Measurements from ENCODE around the gene GMDS.
A peak's percentile ranks its signal among the peaks of the same experiment; 100 is the strongest.

GMDS gene

DNA sequence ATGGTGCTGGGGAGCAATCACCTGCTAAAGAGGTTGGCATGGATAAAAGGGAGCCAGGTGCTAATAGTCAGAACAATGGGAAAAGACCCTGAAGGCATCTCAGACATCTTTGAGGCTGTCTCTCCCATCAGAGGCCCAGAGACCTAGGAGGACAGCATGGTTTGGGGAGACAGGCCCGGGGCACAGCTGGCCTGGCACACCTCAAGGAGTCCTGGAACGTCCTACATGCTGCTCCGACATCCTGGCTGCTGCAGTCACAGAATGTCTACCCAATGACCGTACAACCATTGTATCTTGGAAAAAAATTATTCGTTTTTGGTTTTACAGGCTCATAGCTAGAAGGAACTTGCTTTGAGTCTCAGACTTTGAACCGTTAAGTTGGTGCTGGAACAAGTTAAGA lies 4.4 kb downstream of the GMDS start:
- Histone ChIP-seq H3K18ac (ENCODE audit: low read length) (no peak overlapping the region), H2BK5ac (ENCODE audit: low read depth, low read length, poor library complexity) (no peak overlapping the region), H2BK120ac (ENCODE audit: insufficient read depth, low read length, poor library complexity) (no peak overlapping the region), H3K4ac (ENCODE audit: low read depth, low read length) (no peak overlapping the region), H3K14ac (ENCODE audit: low read length) (no peak overlapping the region), H3K79me1 (ENCODE audit: low read length) (peaks cover 5% of the 10 kb centered on the region), H3K27ac (ENCODE audit: low read depth, low read length) (no peak overlapping the region), H3K4me3 (ENCODE audit: low read depth, low read length) (no peak overlapping the region), H3K4me2 (ENCODE audit: low read length) (no peak overlapping the region), H3K23ac (ENCODE audit: low read length) (no peak overlapping the region), H2AK5ac (ENCODE audit: low read length) (no peak overlapping the region), H2AFZ (ENCODE audit: insufficient read depth, low read length, poor library complexity) (no peak overlapping the region), H3K79me2 (ENCODE audit: control insufficient read depth, insufficient read depth, low read length, poor library complexity) (peaks cover 6% of the 10 kb centered on the region), H2BK12ac (ENCODE audit: low read length) (no peak overlapping the region), H3K9me3 (ENCODE audit: insufficient read depth, low read depth, low read length) (no peaks in the 10 kb centered on the region), H3K4me1 (ENCODE audit: control insufficient read depth in 1 of 2, insufficient read depth in 2 of 2, low read length in 2 of 2) (peaks cover 1 to 2% of the 10 kb centered on the region in 2 experiments), H4K12ac (ENCODE audit: low read depth, low read length) (no peak overlapping the region), H3K27me3 (ENCODE audit: insufficient read depth, low read length) (no peaks in the 10 kb centered on the region), H4K8ac (ENCODE audit: low read depth, low read length) (no peak overlapping the region), H3K36me3 (ENCODE audit: control insufficient read depth in 1 of 2, insufficient read depth in 2 of 2, low read length in 2 of 2) (no peaks in the 10 kb centered on the region), H4K91ac (ENCODE audit: low read depth, low read length) (no peak overlapping the region), H3K9ac (ENCODE audit: low read length) (no peak overlapping the region)
- no peak for DNase-seq
- WGBS (ENCODE audit: extremely low coverage, insufficient coverage, insufficient read length) = no CpG with 5 or more reads among the region's 6 CpGs

DNA sequence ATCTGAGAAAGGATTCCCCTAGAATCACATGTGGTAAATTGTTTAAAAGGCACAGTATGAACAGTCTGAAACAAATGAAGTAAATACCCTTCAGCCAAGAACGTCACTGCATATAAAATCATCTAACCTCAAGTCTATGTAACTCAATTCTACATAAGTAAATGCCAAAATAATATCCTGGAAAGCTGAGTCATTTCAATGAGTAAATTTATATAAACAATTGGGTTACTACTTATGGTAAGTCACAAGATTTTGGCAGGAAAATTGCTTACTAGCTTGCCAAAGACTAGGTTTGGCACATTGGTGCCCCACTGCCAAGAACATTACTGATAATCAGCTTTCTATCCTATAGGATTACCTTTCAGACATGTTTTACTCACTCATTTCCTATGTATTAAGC lies 8.4 kb downstream of the GMDS start:
- Histone ChIP-seq H2BK12ac (ENCODE audit: low read length) (no peak overlapping the region), H3K27me3 (ENCODE audit: insufficient read depth, low read length) (no peaks in the 10 kb centered on the region), H3K36me3 (ENCODE audit: control insufficient read depth in 1 of 2, insufficient read depth in 2 of 2, low read length in 2 of 2) (no peaks in the 10 kb centered on the region), H3K4ac (ENCODE audit: low read depth, low read length) (no peak overlapping the region), H3K18ac (ENCODE audit: low read length) (no peak overlapping the region), H4K12ac (ENCODE audit: low read depth, low read length) (no peak overlapping the region), H3K27ac (ENCODE audit: low read depth, low read length) (no peak overlapping the region), H2BK120ac (ENCODE audit: insufficient read depth, low read length, poor library complexity) (no peak overlapping the region), H3K4me1 (ENCODE audit: control insufficient read depth in 1 of 2, insufficient read depth in 2 of 2, low read length in 2 of 2) (no peaks in the 10 kb centered on the region), H3K79me1 (ENCODE audit: low read length) (no peaks in the 10 kb centered on the region), H2BK5ac (ENCODE audit: low read depth, low read length, poor library complexity) (no peak overlapping the region), H3K79me2 (ENCODE audit: control insufficient read depth, insufficient read depth, low read length, poor library complexity) (no peaks in the 10 kb centered on the region), H3K9me3 (ENCODE audit: insufficient read depth, low read depth, low read length) (no peaks in the 10 kb centered on the region), H2AK5ac (ENCODE audit: low read length) (no peak overlapping the region), H3K14ac (ENCODE audit: low read length) (no peak overlapping the region), H3K9ac (ENCODE audit: low read length) (no peak overlapping the region), H3K4me3 (ENCODE audit: low read depth, low read length) (no peak overlapping the region), H4K8ac (ENCODE audit: low read depth, low read length) (no peak overlapping the region), H4K91ac (ENCODE audit: low read depth, low read length) (no peak overlapping the region), H3K23ac (ENCODE audit: low read length) (no peak overlapping the region), H2AFZ (ENCODE audit: insufficient read depth, low read length, poor library complexity) (no peak overlapping the region), H3K4me2 (ENCODE audit: low read length) (no peak overlapping the region)
- no peak for DNase-seq
- WGBS (ENCODE audit: extremely low coverage, insufficient coverage, insufficient read length) = no CpG with 5 or more reads among the region's 1 CpG

DNA sequence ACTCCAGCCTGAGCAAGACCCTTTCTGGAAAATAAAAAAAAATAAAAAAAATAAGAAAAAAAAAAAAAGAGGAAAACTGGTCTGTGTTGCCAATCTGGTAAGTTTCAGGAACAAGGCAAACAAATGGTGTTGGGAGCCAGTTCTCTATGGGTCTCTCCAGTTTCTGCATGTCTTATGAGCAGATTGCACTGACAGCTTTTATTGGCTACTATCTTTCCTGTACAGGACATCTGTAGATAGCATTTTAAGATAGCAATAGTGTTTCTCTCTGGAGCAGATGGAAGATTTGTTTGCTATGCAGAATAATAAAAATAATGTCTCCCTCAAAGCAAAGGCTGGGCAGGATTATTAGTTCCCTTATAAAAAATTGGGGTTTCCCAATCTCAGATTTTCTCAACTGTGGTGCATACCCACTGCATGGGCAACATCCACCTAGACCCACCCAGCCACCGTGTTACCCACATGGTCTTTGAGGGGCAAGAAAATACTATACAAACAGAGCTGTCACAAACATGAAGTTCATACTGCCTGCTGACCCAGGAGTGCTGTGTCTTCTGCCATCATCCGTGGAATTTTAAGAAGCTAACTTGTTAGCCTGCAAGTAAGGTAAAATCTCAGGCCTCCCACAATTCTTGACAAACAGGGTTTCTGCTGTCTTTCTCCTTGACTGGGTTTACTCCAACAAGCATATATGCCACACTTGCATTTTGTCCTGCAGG lies 9.5 kb downstream of the GMDS start:
- Histone ChIP-seq H3K23ac (ENCODE audit: low read length) (no peak overlapping the region), H3K14ac (ENCODE audit: low read length) (no peak overlapping the region), H3K9ac (ENCODE audit: low read length) (no peak overlapping the region), H2AK5ac (ENCODE audit: low read length) (no peak overlapping the region), H3K36me3 (ENCODE audit: control insufficient read depth in 1 of 2, insufficient read depth in 2 of 2, low read length in 2 of 2) (no peaks in the 10 kb centered on the region), H3K79me1 (ENCODE audit: low read length) (no peaks in the 10 kb centered on the region), H3K18ac (ENCODE audit: low read length) (no peak overlapping the region), H2BK12ac (ENCODE audit: low read length) (no peak overlapping the region), H3K9me3 (ENCODE audit: insufficient read depth, low read depth, low read length) (no peaks in the 10 kb centered on the region), H3K4me3 (ENCODE audit: low read depth, low read length) (no peak overlapping the region), H2BK5ac (ENCODE audit: low read depth, low read length, poor library complexity) (no peak overlapping the region), H4K12ac (ENCODE audit: low read depth, low read length) (no peak overlapping the region), H2BK120ac (ENCODE audit: insufficient read depth, low read length, poor library complexity) (no peak overlapping the region), H3K4me2 (ENCODE audit: low read length) (peak overlapping the region; percentile 19), H3K27me3 (ENCODE audit: insufficient read depth, low read length) (no peaks in the 10 kb centered on the region), H2AFZ (ENCODE audit: insufficient read depth, low read length, poor library complexity) (no peak overlapping the region), H4K8ac (ENCODE audit: low read depth, low read length) (no peak overlapping the region), H3K79me2 (ENCODE audit: control insufficient read depth, insufficient read depth, low read length, poor library complexity) (no peaks in the 10 kb centered on the region), H3K27ac (ENCODE audit: low read depth, low read length) (no peak overlapping the region), H3K4me1 (ENCODE audit: control insufficient read depth in 1 of 2, insufficient read depth in 2 of 2, low read length in 2 of 2) (peaks cover 0 to 2% of the 10 kb centered on the region in 2 experiments), H4K91ac (ENCODE audit: low read depth, low read length) (no peak overlapping the region), H3K4ac (ENCODE audit: low read depth, low read length) (no peak overlapping the region)
- DNase-seq = no peak
- no CpG with 5 or more reads among the region's 2 CpGs for WGBS (ENCODE audit: extremely low coverage, insufficient coverage, insufficient read length)

DNA sequence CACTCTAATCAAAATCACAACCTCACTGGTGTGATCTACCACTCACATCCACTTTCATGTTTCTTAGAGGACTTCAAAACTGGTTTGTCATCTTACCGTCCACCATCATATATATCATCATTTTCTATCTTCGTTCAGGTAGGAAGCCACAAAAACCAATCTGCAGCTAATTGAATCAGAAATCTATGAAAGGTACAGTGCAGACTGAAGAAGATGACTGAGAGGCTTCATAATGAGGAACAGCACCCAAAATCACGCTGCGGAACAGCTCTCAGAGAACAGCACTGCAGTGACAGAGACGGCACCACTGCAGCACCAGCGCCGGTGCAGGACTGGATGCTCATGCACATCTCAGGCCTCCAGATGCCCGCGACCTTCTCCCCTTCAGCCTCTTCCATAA lies 13.0 kb downstream of the GMDS start:
- no peak overlapping the region for H3K27ac ChIP-seq (ENCODE audit: low read depth, low read length)
- H3K4me3 ChIP-seq (ENCODE audit: low read depth, low read length) = no peak overlapping the region
- H3K4me1 ChIP-seq (ENCODE audit: control insufficient read depth in 1 of 2, insufficient read depth in 2 of 2, low read length in 2 of 2) = peaks cover 2 to 3% of the 10 kb centered on the region in 2 experiments
- H3K14ac ChIP-seq (ENCODE audit: low read length) = no peak overlapping the region
- H4K12ac ChIP-seq (ENCODE audit: low read depth, low read length) = peak overlapping the region; percentile 69
- no peak overlapping the region for H3K9ac ChIP-seq (ENCODE audit: low read length)
- H4K91ac ChIP-seq (ENCODE audit: low read depth, low read length) = no peak overlapping the region
- no CpG with 5 or more reads among the region's 9 CpGs for WGBS (ENCODE audit: extremely low coverage, insufficient coverage, insufficient read length)
- no peak overlapping the region for H3K18ac ChIP-seq (ENCODE audit: low read length)
- H2BK5ac ChIP-seq (ENCODE audit: low read depth, low read length, poor library complexity) = no peak overlapping the region
- no peak overlapping the region for H2BK120ac ChIP-seq (ENCODE audit: insufficient read depth, low read length, poor library complexity)
- DNase-seq = no peak
- H3K4ac ChIP-seq (ENCODE audit: low read depth, low read length) = no peak overlapping the region
- H2BK12ac ChIP-seq (ENCODE audit: low read length) = no peak overlapping the region
- H2AK5ac ChIP-seq (ENCODE audit: low read length) = no peak overlapping the region
- H3K79me2 ChIP-seq (ENCODE audit: control insufficient read depth, insufficient read depth, low read length, poor library complexity) = no peaks in the 10 kb centered on the region
- no peak overlapping the region for H4K8ac ChIP-seq (ENCODE audit: low read depth, low read length)
- H3K23ac ChIP-seq (ENCODE audit: low read length) = no peak overlapping the region
- H3K27me3 ChIP-seq (ENCODE audit: insufficient read depth, low read length) = no peaks in the 10 kb centered on the region
- no peak overlapping the region for H2AFZ ChIP-seq (ENCODE audit: insufficient read depth, low read length, poor library complexity)
- H3K4me2 ChIP-seq (ENCODE audit: low read length) = no peak overlapping the region
- no peaks in the 10 kb centered on the region for H3K36me3 ChIP-seq (ENCODE audit: control insufficient read depth in 1 of 2, insufficient read depth in 2 of 2, low read length in 2 of 2)
- no peaks in the 10 kb centered on the region for H3K79me1 ChIP-seq (ENCODE audit: low read length)
- no peaks in the 10 kb centered on the region for H3K9me3 ChIP-seq (ENCODE audit: insufficient read depth, low read depth, low read length)
